GM12864 (cell line): ENCODE results near the gene LAMA1.

Experiments used
- DNase-seq: peaks from one replicate; pipeline ENCODE4 v3.0.0-alpha.2; 2011; ENCODE audit warnings: low read depth
- H3K4me3 ChIP-seq: 2 replicates; pipeline ENCODE4 v1.5.1; 2011; ENCODE audit warnings: mild to moderate bottlenecking, low read depth, low read length, control low read depth
- TF ChIP-seq, protein P1 (sequence below): IDR thresholded peaks from 2 replicates; pipeline ENCODE4 v1.5.1; 2011; ENCODE audit warnings: low read depth, mild to moderate bottlenecking, moderate library complexity, low read length, control low read depth, inconsistent platforms; ENCODE audit errors: missing control alignments

The LAMA1 gene, protein sequence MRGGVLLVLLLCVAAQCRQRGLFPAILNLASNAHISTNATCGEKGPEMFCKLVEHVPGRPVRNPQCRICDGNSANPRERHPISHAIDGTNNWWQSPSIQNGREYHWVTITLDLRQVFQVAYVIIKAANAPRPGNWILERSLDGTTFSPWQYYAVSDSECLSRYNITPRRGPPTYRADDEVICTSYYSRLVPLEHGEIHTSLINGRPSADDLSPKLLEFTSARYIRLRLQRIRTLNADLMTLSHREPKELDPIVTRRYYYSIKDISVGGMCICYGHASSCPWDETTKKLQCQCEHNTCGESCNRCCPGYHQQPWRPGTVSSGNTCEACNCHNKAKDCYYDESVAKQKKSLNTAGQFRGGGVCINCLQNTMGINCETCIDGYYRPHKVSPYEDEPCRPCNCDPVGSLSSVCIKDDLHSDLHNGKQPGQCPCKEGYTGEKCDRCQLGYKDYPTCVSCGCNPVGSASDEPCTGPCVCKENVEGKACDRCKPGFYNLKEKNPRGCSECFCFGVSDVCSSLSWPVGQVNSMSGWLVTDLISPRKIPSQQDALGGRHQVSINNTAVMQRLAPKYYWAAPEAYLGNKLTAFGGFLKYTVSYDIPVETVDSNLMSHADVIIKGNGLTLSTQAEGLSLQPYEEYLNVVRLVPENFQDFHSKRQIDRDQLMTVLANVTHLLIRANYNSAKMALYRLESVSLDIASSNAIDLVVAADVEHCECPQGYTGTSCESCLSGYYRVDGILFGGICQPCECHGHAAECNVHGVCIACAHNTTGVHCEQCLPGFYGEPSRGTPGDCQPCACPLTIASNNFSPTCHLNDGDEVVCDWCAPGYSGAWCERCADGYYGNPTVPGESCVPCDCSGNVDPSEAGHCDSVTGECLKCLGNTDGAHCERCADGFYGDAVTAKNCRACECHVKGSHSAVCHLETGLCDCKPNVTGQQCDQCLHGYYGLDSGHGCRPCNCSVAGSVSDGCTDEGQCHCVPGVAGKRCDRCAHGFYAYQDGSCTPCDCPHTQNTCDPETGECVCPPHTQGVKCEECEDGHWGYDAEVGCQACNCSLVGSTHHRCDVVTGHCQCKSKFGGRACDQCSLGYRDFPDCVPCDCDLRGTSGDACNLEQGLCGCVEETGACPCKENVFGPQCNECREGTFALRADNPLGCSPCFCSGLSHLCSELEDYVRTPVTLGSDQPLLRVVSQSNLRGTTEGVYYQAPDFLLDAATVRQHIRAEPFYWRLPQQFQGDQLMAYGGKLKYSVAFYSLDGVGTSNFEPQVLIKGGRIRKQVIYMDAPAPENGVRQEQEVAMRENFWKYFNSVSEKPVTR (N-terminal part only)

DNA sequence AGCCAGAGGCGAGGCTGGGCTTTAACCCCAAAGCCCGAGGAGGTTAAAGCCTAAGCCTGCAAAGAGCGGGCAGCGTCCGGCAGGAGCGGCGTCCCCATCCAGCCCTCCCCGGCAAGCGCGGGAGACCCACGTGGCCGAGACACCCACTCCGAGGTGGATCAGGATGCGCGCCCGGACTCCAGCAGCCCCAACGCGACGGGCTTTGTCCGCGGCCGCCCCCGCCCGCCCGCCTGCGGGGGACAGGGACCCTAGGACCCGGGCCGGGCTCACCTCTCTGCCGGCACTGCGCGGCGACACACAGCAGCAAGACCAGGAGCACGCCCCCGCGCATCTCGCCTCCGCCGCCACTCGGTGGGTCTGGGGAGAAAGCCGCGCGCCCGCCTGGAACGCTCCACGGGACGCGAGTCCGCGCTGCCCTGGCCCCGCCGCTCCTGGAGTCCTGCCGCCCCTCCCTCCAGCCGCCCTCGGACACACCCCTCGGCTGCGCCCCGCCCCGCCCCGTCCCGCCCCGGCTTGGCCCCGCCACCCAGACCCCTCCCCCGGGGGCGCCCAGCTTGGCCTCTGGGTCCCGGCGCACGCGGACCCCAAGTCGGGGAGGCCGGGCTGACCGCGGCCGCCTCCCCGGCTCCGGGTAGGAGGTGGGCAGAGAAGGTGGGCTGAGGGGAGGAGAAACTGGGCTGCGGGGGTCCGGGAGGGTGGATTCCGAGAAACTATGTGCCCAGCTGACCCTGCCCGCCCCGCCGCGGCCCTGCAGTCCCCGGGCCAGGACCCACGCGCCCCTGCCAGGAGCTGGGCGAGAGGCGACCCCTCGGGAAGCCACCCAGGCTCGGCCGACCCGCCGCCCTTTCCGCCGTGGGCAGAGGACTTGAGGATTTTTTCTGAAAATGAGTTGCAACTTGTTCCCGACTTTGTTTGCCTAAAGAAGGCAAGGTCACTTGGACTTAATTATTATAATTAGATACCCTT lies at the start of gene LAMA1:
Gene LAMA1, minus strand, starts transcription at position 408 of the 966 bp plus-strand sequence. Its CDS starts 77 bp downstream, at position 331.
- H3K4me3 ChIP-seq = no peak within 1 kb of the TSS
- no peak for DNase-seq
- TF ChIP-seq, protein P1, sequence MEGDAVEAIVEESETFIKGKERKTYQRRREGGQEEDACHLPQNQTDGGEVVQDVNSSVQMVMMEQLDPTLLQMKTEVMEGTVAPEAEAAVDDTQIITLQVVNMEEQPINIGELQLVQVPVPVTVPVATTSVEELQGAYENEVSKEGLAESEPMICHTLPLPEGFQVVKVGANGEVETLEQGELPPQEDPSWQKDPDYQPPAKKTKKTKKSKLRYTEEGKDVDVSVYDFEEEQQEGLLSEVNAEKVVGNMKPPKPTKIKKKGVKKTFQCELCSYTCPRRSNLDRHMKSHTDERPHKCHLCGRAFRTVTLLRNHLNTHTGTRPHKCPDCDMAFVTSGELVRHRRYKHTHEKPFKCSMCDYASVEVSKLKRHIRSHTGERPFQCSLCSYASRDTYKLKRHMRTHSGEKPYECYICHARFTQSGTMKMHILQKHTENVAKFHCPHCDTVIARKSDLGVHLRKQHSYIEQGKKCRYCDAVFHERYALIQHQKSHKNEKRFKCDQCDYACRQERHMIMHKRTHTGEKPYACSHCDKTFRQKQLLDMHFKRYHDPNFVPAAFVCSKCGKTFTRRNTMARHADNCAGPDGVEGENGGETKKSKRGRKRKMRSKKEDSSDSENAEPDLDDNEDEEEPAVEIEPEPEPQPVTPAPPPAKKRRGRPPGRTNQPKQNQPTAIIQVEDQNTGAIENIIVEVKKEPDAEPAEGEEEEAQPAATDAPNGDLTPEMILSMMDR = no peak

DNA sequence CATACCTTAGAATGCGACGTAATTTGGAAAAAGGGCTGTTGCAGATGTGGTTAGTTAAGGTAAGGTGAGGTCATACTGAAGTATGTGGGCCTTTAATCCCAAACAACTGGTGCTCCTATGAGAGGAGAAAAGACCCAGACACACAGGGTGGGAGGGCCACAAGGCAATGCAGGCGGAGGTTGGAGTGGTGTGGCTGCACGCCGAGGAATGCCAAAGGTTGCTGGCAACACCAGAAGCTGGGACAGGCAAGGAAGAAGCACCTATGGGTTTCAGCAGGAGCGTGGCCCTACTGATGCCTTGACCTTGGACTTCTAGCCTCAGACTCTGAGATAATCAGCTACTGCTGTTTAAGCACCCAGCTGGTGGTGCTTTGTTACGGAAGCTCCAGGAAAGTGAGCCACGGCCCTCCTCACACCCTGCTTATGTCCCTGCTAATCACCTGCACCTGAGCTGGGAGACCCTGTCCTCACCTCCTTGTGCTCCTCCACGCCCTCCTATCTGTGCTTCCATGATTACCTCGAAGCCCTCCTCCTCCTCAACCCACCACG lies 48.3 kb upstream of the LAMA1 start:
- H3K4me3 ChIP-seq = no peak overlapping the region
- no peak for DNase-seq
- TF ChIP-seq, protein P1 = no peak

DNA sequence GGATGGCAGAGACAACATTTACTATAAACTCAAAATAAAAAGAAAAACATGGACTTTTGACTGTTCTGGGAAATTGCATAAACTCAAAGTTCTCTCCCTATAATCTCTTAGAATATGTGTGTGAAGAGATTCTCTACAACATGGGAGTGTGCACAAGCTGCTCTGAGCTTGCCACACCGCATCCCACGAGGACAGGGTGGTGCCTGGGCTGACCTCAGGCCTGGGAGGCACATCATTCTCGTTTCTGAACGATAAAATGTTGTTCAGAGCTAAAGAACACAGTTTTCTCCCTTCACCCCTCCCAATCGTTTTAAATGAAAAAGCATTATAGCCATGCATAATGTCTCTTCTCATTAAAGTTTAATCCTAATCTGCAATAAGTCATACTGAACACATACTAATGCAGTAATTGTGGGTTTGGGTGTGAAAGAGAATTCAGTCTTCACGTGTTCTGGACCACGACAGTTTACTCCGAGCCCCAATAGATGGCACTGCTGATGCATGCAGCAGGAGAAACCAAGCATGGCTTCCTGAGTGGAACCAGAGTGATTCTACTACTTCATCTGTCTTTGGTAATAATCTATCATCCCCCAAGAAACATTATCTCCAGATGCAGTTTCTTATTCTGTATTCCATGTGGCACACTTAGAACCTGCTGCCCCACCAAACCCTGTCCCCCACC lies 46.9 kb upstream of the LAMA1 start:
- TF ChIP-seq, protein P1 = peak; percentile 39
- H3K4me3 ChIP-seq = no peak overlapping the region
- no peak for DNase-seq

DNA sequence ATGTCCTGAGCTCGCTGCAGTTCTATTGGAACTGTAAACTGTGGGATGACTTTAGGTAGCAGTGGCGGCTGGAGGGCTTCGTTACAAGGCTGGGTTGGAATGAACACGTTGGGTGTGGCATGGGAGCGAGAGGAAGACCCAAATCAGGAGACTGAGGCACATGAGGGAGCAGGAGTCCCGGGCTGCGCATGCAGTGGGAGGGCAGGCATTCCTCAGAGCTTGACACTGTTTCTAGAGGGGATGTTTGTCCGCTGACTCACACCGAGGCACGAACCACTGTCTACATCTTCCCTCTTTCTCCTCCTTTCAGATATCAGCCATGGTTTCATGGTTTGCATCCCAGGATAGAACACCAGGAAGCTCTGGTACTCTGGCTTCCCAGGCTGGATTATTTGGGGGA lies 40.6 kb upstream of the LAMA1 start:
- H3K4me3 ChIP-seq = no peak overlapping the region
- no peak for DNase-seq
- TF ChIP-seq, protein P1 = no peak

DNA sequence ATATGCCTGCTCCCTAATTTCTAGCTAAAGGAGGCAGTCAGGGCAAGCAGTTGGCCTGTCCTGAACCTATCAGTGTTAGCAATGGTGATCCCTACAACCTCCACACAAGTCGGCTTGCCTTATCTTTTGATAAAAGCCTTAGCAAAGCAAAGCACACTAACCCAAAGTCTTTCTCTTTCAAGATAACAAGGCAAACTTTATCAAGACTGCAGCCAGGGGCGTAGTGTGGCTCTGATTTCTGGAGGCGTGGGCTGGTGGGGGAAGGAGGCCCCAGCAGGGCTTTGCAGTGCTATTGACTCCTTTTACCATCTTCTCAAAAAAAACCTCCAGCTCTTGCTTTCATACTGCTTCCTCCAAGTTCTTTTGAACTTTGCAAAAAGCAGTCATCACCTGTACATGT lies 40.2 kb upstream of the LAMA1 start:
- no peak for DNase-seq
- TF ChIP-seq, protein P1 = no peak

More for the DNA sequence above, 40.2 kb upstream of the LAMA1 start:
- no peak overlapping the region for H3K4me3 ChIP-seq
